HG03558 (cell line): ENCODE results near the gene PRKAR2A.
"Not testable (repeated sequence)": the region's sequence is repeated elsewhere in the genome, so short reads cannot be mapped to it uniquely, and the experiment has no call there.

Experiments used
- ATAC-seq: cut with Tn5 transposase; IDR thresholded peaks from one replicate; pipeline ENCODE4 v1.9.1; 2021; ENCODE audit warnings: moderate number of reproducible peaks; ENCODE audit not compliant: unreplicated experiment; ENCODE audit errors: extremely low read depth

PRKAR2A gene

DNA sequence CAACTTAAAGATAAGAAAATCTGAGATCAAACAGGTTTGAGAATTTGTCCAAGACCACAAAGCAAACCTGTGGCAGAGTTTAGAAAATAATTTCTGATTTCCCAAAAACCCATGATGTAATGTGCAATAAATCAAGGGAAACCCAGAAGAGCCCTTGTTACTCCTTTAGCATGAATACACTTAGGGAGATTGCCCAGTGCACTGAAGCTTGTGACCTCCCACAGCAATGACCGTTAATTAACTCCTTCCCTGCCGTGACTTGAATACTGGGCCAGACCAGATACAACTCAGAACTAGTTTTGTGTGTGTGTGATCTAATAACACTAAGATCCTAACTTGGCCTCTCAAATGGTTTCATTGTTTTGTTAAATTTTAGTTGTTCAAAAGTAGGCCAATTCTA lies 2.5 kb downstream of the PRKAR2A start:
- ATAC-seq: no peak

DNA sequence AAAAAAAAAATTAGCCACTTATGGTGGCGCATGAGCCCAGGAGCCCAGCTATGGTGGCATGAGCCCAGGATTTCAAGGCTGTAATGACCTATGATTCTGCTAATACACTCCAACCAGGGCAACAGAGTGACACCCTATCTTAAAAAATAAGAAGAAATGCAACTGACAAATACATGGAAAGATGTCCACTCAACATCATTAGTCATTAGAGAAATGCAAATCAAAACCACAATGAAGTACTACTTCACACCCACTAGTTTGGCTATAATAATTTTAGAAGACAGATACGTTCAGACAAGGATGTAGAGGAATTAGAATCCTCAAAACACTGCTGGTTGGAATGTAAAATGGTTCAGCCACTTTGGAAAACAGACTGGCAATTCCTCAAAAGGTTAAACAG lies 10.5 kb downstream of the PRKAR2A start:
- ATAC-seq: no peak

DNA sequence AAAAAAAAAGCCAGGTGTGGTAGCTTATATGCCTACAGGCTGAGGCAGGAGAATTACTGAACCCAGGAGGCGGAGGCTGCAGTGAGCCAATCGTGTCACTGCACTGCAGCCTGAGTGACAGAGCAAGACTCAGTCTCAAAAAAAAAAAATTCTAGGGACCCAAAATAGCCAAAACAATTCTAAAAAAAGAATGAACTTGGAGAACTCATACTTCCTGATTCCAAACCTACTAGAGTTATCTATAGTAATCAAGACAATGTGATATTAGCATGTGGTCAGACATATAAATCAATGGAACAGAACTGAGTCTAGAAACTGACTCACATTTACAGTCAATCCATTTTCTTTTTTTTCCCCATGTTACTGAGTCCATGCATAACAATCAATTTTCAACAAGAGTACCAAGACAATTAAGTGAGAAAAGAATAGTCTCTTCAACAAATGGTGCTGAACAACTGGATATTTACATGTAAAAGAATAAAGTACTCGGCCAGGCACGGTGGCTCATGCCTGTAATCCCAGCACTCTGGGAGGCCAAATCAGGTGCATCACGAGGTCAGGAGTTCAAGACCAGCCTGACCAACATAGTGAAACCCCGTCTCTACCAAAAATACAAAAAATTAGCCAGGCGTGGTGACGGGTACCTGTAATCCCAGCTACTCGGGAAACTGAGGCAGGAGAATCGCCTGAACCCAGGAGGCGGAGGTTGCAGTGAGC lies 11.9 kb downstream of the PRKAR2A start:
- ATAC-seq: no peak

DNA sequence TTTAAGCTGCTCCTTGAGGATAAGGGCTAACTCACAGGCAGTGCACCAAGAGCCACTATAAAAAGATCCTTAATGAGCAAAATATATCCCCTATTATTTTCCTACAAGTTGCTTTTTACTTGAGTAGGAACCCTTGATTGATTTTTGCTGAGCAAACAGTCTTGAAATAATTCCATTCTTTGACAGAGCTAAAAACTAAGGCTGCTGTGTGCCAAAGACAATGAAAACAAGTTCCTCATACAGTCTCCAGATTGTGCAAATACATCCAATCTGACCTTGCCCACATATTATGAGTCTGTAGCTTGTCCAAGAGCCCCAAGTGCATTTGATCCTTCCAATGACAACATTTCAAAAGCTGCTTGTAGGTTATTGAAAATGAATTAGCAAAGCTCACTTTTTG lies 15.0 kb downstream of the PRKAR2A start:
- no peak for ATAC-seq

DNA sequence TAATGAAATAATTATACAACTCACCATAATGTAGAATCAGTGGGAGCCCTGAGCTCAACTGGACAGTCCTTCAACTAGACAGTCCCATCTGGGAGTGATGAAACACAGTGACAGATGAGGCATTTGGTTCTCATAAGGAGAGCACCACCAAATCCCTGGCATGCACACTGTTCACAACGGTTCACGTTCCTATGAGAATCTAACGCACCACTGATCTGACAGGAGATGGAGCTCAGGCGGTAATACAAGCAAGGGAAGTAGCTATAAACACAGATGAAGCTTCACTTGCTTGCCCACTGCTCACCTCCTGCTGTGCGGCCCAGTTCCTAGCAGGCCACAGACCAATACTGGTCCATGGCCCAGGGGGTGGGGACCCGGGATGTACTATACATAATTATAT lies 17.0 kb downstream of the PRKAR2A start:
- ATAC-seq: no peak

DNA sequence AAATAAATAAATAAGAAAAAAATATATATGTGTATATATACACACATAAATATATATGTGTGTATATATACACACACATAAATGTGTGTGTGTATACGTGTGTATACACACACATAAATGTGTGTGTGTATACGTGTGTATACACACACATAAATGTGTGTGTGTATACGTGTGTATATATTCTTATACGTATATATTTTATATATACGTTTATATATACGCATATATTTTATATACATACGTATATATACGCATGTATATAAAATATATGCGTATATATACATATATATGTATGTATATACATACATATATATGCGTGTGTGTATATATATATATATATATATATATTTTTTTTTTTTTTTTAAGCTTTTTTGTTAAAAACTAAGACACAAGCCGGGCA lies 18.1 kb downstream of the PRKAR2A start:
- not testable (repeated sequence) for ATAC-seq

DNA sequence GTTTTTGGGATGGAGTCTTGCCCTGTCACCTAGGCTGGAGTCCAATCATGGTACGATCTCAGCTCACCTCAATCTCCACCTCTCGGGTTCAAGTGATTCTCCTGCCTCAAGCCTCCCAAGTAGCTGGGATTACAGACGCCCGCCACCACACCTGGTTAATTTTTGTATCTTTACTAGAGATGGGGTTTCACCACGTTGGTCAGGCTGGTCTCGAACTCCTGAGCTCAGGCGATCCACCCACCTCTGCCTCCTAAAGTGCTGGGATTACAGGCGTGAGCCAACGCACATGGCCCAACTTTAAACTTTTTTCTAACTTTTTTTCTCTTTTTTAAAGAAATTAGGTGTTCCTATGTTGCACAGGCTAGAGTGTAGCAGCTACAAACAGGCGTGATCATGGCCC lies 19.8 kb downstream of the PRKAR2A start:
- ATAC-seq: not testable (repeated sequence)

DNA sequence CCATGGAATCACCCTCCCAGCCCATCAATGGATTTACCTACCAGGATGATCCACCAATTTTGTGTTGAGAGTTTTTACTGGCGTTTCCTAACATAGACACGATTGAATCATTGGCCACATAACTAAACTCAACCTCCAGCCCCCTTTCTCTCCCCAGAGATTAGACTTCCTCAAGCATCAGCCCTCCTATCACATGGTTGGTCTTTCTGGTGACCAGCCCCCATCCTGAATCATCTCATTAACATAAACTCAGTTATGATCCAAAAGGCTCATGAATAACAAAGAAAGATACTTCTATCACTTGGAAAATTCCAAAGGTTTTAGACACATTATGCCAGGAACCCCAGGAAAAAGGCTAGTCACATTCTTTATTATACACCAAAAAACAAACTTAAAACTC lies 21.2 kb downstream of the PRKAR2A start:
- ATAC-seq: no peak

DNA sequence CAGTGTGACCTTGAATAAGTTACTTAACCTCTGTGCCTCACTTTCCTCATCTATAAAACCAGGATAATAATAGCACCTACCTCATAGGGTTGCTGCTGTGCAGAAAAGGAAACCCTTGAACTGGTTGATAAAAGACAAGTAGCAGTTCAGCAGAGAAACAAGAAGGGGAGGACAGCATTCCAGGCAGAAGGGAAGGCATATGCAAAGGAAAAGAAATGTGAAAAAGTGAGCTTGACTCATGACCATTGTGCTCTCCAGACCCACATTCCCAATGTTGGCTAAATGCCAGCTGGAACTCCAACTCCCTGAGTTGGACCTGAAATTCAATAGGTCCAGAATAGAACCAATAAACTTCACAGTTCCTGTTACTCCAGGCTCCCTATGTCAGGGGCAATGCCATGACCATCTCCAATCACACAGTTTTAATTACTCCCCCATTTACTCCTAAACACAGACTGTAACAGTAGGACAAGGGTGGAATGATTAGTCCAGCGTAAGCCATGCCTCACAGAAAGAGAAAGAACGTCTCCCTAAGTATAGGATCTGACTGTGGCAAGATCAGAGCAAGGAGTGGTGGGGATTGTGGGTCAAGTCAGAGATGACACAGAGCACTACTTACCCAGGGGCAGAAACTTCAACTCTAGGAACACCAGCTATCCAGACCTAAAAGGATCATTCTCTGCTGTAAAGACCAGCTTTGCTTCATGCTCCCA lies 26.9 kb downstream of the PRKAR2A start:
- ATAC-seq: no peak

DNA sequence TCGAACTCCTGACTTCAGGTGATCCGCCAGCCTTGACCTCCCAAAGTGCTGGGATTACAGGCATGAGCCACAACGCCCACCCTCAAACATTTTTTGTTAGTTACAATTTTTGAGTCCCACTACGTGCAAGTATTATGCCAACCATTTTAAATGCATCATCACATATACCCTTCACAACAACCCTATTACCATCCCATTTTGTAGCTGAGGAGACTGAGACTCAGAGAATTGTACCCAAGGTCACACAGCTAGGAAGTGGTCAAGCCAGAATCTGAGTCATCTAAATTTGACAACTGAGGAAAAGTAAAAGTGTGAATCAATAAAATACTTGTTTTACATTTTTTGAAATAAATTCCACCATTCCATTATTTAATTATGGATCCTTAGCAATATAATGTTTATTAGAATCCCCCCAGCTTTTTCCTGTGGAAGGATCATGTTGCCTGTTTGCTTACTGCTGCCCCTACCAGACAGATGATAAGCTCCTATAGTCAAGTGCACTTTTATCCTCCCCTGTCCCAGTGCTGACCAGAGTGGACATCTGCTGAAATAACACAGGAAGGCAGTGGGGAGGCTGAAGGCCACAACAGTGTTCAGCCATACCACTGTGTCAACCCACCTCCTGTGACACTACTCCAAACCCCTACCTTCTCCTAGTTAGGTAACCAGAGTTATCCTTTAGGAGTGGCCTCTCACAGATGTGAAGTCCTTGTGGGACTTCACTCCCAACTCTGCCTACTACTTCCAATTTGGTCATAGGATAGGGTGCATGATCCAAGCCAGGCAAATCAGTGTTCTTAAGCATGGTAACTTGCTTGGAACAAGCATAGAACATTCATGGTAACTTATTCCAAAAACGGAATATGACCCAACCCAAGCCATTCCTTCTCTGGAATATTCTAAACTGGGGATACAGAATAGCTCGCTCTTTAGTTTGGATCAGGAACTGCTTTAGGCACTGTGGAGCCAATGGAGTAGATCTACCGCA lies 28.1 kb downstream of the PRKAR2A start:
- ATAC-seq: no peak

DNA sequence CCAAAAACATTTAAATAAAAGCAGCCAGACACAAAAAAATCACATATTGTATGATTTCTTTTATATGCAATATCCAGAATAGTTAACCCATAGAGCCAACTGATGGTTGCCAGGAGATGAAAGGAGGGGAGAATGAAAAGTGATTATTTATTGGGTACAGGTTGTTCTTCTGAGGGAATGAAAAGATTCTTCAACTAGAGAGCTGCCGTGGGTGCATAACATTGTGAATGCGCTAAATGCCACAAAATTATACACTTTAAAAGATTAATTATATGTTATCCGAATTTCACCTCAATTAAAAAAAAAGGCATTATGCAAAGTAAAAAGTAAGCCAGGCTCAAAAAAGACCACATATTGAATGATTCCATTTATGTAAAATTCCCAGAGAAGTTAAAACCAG lies 36.1 kb downstream of the PRKAR2A start:
- no peak for ATAC-seq

DNA sequence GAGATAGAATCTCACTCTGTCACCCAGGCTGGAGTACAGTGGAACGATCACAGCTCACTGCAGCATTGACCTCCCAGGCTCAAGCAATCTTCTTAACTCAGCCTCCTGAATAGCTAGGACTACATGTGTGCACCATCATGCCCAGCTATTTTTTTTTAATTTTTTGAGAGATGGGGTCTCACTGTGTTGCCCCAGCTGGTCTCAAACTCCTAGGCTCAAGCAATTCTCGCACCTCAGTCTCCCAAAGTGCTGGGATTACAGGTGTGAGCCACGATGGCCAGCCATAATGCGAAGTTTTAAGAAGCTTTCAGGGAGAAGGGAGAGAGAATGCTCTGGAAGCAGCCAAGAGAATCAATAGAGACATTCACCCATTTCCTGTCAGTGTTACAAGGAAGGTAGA lies 42.7 kb downstream of the PRKAR2A start:
- no peak for ATAC-seq

DNA sequence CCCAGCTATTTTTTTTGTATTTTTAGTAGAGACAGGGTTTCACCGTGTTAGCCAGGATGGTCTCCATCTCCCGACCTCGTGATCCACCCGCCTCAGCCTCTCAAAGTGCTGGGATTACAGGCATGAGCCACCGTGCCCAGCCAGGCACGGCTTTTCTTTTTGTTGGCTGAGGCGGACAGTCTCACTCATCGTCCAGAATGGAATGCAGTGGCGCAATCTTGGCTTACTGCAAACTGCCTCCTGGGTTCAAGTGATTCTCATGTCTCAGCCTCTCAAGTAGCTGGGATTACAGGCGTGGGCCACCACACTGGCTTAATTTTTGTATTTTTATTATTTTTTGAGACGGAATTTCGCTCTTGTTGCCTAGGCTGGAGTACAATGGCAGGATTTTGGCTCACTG lies 46.8 kb downstream of the PRKAR2A start:
- ATAC-seq: not testable (repeated sequence)

DNA sequence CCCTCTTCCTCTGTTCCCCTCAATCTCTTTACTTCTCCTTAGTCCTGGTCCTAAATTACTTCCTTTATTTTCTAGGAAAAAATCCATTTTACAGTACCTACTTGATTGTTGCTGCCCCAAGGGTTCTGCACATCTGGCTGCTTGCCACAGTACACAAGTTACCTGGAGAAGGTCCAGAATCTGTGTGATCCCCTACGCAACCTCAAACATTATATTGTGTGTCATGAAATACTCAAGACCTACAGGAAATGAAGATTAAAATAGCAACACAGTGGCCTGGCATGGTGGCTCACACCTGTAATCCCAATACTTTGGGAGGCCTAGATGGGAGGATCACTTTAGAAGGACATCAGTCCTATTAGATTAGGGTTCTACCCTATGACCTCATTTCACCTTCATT lies 48.7 kb downstream of the PRKAR2A start:
- no peak for ATAC-seq

DNA sequence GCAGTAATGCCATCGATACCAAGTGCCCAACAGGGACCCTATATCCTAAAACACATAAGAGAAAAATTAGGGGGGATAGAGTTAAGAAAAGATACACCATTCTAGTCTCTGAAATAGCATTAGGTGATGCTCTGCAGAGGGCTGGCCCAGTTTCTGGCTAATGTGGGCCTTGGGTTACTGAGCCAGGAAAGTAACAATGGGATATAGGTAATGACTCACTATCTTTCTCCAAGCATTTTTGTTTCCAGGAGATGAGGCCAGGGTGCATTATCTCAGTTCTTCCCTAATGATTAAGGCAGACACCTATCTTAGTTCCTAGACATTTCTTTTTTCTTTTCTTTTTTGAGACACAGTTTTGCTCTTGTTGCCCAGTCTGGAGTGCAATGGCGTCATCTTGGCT lies 50.0 kb downstream of the PRKAR2A start:
- ATAC-seq: no peak

DNA sequence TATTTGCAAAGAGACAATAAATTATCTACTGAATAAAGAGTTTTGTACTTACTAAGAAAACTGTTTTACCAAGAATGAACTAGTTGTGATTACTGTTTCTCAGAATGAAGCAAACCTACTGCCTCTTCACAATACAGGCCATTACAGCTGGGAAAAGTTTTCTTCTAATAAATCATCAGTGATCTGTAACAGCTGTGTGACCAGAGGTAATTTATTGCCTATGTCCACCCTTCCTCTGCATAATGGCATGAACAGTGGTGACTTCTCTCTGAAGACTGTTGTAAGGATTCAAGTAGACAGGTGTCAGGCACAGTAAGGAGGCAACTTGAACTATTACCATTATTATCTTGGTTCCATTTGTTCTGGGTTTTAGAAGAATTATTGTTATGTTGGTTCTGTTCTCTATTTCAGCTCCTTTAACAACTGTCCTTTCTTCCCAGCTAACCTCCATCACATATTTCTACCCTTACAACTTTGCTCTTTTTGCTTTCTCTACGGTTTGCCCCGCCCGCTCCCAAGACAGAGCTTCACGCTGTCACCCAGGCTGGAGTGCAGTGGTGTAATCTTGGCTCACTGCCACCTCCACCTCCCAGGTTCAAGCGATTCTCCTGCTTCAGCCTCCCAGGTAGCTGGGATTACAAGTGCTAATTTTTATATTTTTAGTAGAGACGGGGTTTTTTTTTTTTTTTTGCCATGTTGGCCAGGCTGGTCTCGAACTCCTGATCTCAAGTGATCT lies 51.5 kb downstream of the PRKAR2A start:
- no peak for ATAC-seq

DNA sequence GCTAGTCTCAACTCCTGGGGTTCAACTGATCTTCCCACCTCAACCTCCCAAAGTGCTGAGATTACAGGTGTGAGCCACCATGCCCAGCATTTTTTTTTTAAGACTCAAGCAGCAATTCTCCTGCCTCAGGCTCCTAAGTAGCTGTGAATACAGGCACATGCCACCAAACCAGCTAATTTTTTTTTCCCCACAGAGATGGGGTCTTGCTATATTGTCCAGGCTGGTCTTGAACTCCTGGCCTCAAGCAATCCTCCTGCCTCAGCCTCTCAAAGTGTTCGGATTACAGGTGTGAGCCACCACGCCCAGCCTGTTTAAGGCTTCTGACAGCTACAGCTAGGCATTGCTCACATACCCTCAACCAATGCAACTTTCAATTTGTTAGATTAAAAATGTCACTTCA lies 54.2 kb downstream of the PRKAR2A start:
- ATAC-seq: not testable (repeated sequence)

DNA sequence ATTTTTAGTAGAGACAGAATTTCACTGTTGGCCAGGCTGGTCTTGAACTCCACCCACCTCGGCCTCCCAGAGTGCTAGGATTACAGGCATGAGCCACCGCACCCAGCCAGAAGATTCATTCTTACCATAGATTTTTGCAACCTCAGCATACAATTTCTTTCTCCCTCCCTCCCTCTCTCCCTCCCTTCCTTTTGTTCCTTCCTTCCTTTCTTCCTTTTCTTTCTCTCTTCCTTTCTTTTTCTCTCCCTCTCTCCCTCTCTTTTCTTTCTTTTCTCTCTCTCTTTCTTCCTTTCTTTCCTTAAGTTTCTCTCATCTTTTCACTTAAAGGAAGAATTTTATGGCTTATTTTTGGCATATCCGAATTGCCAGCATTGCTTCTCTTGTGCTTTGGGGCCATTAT lies 58.0 kb downstream of the PRKAR2A start:
- no peak for ATAC-seq

DNA sequence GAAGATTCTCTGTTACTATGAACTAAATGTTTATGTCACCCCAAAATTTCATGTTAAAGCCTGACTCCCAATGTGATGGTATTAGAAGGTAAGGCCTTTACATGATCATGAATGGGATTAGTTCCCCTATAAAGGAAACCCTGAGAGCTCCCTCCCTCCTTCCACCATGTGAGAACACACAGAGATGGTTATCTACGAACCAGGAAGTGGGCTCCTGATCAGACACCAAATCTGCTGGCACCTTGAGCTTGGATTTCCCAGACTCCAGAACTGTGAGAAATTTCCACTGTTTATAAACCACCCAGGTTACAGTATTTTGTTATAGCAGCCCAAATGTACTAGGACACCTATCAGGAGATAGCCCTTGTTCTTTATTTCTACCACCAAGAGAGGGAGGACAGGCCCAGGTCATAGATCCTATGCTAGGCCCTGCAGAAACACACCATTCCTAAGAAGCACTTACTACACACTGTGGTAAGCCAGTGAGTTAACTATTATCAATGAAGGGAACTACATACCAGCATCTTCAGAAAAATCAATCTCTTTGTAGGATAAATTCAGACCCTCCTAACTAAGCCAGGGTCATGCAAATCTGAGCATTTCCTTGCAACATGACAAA lies 59.0 kb downstream of the PRKAR2A start:
- ATAC-seq: no peak
